Activated CD8-positive, alpha-beta T cell treated with anti-CD3 and anti-CD28 coated beads, Interleukin-2, amount 10 ng/mL, durations not matched to agents 7 days and 5 days (primary cell): ENCODE results near the gene MRPL51. TPM values are rescaled to one million over a fixed set of nuclear protein-coding genes. Genes with fewer than 3 reads are reported as not detected.

Experiments
- ATAC-seq: fragments of 150-1000 bp; cut with Tn5 transposase; one replicate; pipeline ENCODE4 v1.10.0; 2021; ENCODE audit warnings: moderate library complexity
- CTCF ChIA-PET: fragments of 350-600 bp; sonication (Branson Sonifier 250); formaldehyde crosslinking; loops from one replicate; lab custom pipeline; 2021; ENCODE audit warnings: antibody characterized with exemption; lab: Charles Lee
- POLR2A ChIA-PET: fragments of 350-600 bp; sonication (Branson Sonifier 250); formaldehyde crosslinking; loops from one replicate; lab custom pipeline; 2021; ENCODE audit warnings: antibody characterized with exemption; lab: Charles Lee
- DNase-seq: peaks from one replicate; pipeline ENCODE4 v3.0.0-alpha.2; 2020
- H3K27ac Mint-ChIP-seq: one replicate; pipeline ENCODE4 v1.8.0; 2021; ENCODE audit warnings: mild to moderate bottlenecking, mixed read lengths
- H3K27me3 Mint-ChIP-seq: one replicate; pipeline ENCODE4 v1.8.0; 2021; ENCODE audit warnings: low read depth, mixed read lengths
- H3K36me3 Mint-ChIP-seq: one replicate; pipeline ENCODE4 v1.8.0; 2021; ENCODE audit warnings: low read depth, mixed read lengths
- H3K4me1 Mint-ChIP-seq: one replicate; pipeline ENCODE4 v1.8.0; 2021; ENCODE audit warnings: low read depth, mixed read lengths
- H3K4me3 Mint-ChIP-seq: one replicate; pipeline ENCODE4 v1.8.0; 2021; ENCODE audit warnings: mild to moderate bottlenecking, mixed read lengths
- H3K9me3 Mint-ChIP-seq: one replicate; pipeline ENCODE4 v1.8.0; 2022; ENCODE audit warnings: mixed read lengths; ENCODE audit not compliant: insufficient read depth
- total RNA-seq, 2 experiments: library from RNA; stranded (reverse); gene quantifications; one replicate each; pipeline ENCODE4 v1.2.3, GENCODE V29; 2021

The MRPL51 gene
- total RNA-seq, 2 experiments from 2014 or later = 217 to 228 TPM

GRCh38 chr12:6450091-6450868 is 42.8 kb downstream of the MRPL51 start:
- Mint-ChIP-seq H3K4me1 (peaks cover 78% of the 10 kb centered on the region), H3K9me3 (no peaks in the 10 kb centered on the region), H3K4me3 (peak overlapping the region; percentile 99), H3K36me3 (peaks cover 86% of the 10 kb centered on the region), H3K27me3 (no peaks in the 10 kb centered on the region), H3K27ac (peak overlapping the region; percentile 99)
- ATAC-seq (no peak), DNase-seq (no peak)
- ChIA-PET POLR2A (interaction anchor here (1.3 to 5.3 kb wide), 7 partner anchors 9 to 240 kb away, joined by 3 to 103 read pairs (median 31); partner anchors contain the start of gene VAMP1), CTCF (interaction anchor here (1.2 to 4.1 kb wide), 6 partner anchors 11 to 128 kb away, joined by 4 to 52 read pairs (median 14); no protein-coding TSS in a partner anchor)

GRCh38 chr12:6444704-6445688 is 48.1 kb downstream of the MRPL51 start, which contains the start of gene CD27:
Gene CD27, plus strand, starts transcription at chr12:6444955. Its CDS starts 141 bp downstream, at chr12:6445096.
- Mint-ChIP-seq H3K4me1 (peaks cover 67% of the 10 kb centered on the region), H3K4me3 (peak within 1 kb of the TSS; percentile 90), H3K27me3 (no peaks in the 10 kb centered on the region), H3K27ac (peak within 1 kb of the TSS; percentile 96), H3K36me3 (peaks cover 39% of the 10 kb centered on the region), H3K9me3 (no peaks in the 10 kb centered on the region)
- POLR2A ChIA-PET = interaction anchor here (0.7 to 7.6 kb wide), 10 partner anchors 7 to 110 kb away, joined by 3 to 91 read pairs (median 12); partner anchors contain the start of genes MRPL51, TAPBPL and VAMP1
- CTCF ChIA-PET = interaction anchor here (0.9 to 7.7 kb wide), 9 partner anchors 12 to 112 kb away, joined by 3 to 64 read pairs (median 16); partner anchors contain the start of gene VAMP1
- ATAC-seq (peak; percentile 64), DNase-seq (peak; percentile 58)

GRCh38 chr12:6444031-6444430 is 49.0 kb downstream of the MRPL51 start:
- no peak for DNase-seq
- Mint-ChIP-seq H3K4me3 (peak overlapping the region; percentile 90), H3K9me3 (no peaks in the 10 kb centered on the region), H3K27ac (peak overlapping the region; percentile 96), H3K36me3 (peaks cover 36% of the 10 kb centered on the region), H3K4me1 (peaks cover 66% of the 10 kb centered on the region), H3K27me3 (no peaks in the 10 kb centered on the region)
- peak; percentile 13 for ATAC-seq
- ChIA-PET POLR2A (interaction anchor here (0.7 to 7.6 kb wide), 10 partner anchors 8 to 92 kb away, joined by 3 to 91 read pairs (median 8); partner anchors contain the start of genes MRPL51, TAPBPL and VAMP1), CTCF (interaction anchor here (0.7 to 7.7 kb wide), 11 partner anchors 7 to 111 kb away, joined by 3 to 64 read pairs (median 15); no protein-coding TSS in a partner anchor)

GRCh38 chr12:6443361-6443983 is 49.6 kb downstream of the MRPL51 start:
- DNase-seq = peak; percentile 49
- peaks cover 32% of the 10 kb centered on the region for H3K36me3 Mint-ChIP-seq
- H3K4me1 Mint-ChIP-seq = peaks cover 68% of the 10 kb centered on the region
- peak overlapping the region; percentile 90 for H3K4me3 Mint-ChIP-seq
- ChIA-PET CTCF (interaction anchor here (0.7 to 7.7 kb wide), 12 partner anchors 8 to 111 kb away, joined by 3 to 64 read pairs (median 12); no protein-coding TSS in a partner anchor), POLR2A (interaction anchor here (0.7 to 7.6 kb wide), 9 partner anchors 8 to 92 kb away, joined by 3 to 91 read pairs (median 8); partner anchors contain the start of genes MRPL51, TAPBPL and VAMP1)
- H3K27me3 Mint-ChIP-seq = no peaks in the 10 kb centered on the region
- peak; percentile 29 for ATAC-seq
- H3K27ac Mint-ChIP-seq = peak overlapping the region; percentile 96
- no peaks in the 10 kb centered on the region for H3K9me3 Mint-ChIP-seq

- Mint-ChIP-seq H3K9me3 (no peaks in the 10 kb centered on the region), H3K4me1 (peaks cover 63% of the 10 kb centered on the region), H3K27ac (peak overlapping the region; percentile 96), H3K27me3 (no peaks in the 10 kb centered on the region), H3K4me3 (no peak overlapping the region), H3K36me3 (peaks cover 28% of the 10 kb centered on the region)
- ChIA-PET CTCF (interaction anchor here (0.8 to 7.7 kb wide), 11 partner anchors 8 to 108 kb away, joined by 3 to 64 read pairs (median 15); no protein-coding TSS in a partner anchor), POLR2A (interaction anchor here (1.0 to 7.6 kb wide), 7 partner anchors 9 to 91 kb away, joined by 3 to 91 read pairs (median 18); partner anchors contain the start of genes GAPDH, MRPL51, TAPBPL and VAMP1)
- DNase-seq = no peak
- no peak for ATAC-seq
Observed at GRCh38 chr12:6442836-6443235, 50.2 kb downstream of the MRPL51 start.

Other genes starting within 250 kb of the MRPL51 start
- under 1 TPM in 1 of 2 experiments, not detected in 1; 0.47 TPM for gene PLEKHG6, start 182.6 kb downstream of the MRPL51 start, total RNA-seq
- gene TNFRSF1A, start 151.2 kb downstream of the MRPL51 start, total RNA-seq = 10 to 100 TPM; 58.8 to 63.4 TPM
- 1 to 10 TPM in 1 of 2 experiments, under 1 TPM in 1; 0.47 to 1.5 TPM for gene SCNN1A, start 117.7 kb downstream of the MRPL51 start, total RNA-seq
- gene LTBR, start 109.1 kb downstream of the MRPL51 start, total RNA-seq = under 1 TPM in 1 of 2 experiments, not detected in 1; 0.34 TPM
- 100 to 1,000 TPM; 112 to 131 TPM for gene CD27, start 48.3 kb downstream of the MRPL51 start, total RNA-seq
- gene TAPBPL, start 41.2 kb downstream of the MRPL51 start, total RNA-seq = 10 to 100 TPM; 31.2 to 32.5 TPM
- gene VAMP1, start 22.6 kb downstream of the MRPL51 start, total RNA-seq = 10 to 100 TPM; 46.6 to 48.9 TPM
- gene NCAPD2, start 840 bp upstream of the MRPL51 start, total RNA-seq = 100 to 1,000 TPM; 195 to 201 TPM
- gene GAPDH, start 41.3 kb upstream of the MRPL51 start, total RNA-seq = 1,000 to 10,000 TPM; 6,175 to 6,471 TPM
- gene IFFO1, start 62.8 kb upstream of the MRPL51 start, total RNA-seq = 10 to 100 TPM; 24.9 to 25.5 TPM
- gene NOP2, start 75.0 kb upstream of the MRPL51 start, total RNA-seq = 10 to 100 TPM; 84.2 to 87.6 TPM
- gene CHD4, start 114.1 kb upstream of the MRPL51 start, total RNA-seq = 100 to 1,000 TPM; 277 to 292 TPM
- 10 to 100 TPM; 16.5 to 16.8 TPM for gene LPAR5, start 142.7 kb upstream of the MRPL51 start, total RNA-seq
- gene ACRBP, start 154.2 kb upstream of the MRPL51 start, total RNA-seq = 1 to 10 TPM in 1 of 2 experiments, under 1 TPM in 1; 0.76 to 1.7 TPM
- gene ING4, start 169.9 kb upstream of the MRPL51 start, total RNA-seq = 10 to 100 TPM; 24.9 TPM
- 10 to 100 TPM; 71.9 to 76.4 TPM for gene ZNF384, start 196.1 kb upstream of the MRPL51 start, total RNA-seq
- gene PIANP, start 207.6 kb upstream of the MRPL51 start, total RNA-seq = not detected
- 10 to 100 TPM; 26.9 to 29.7 TPM for gene COPS7A, start 230.8 kb upstream of the MRPL51 start, total RNA-seq